GM21526 (cell line): ENCODE results near the gene LRRC59.
"Not testable (repeated sequence)": the region's sequence is repeated elsewhere in the genome, so short reads cannot be mapped to it uniquely, and the experiment has no call there.

ENCODE experiments used
- ATAC-seq: cut with Tn5 transposase; IDR thresholded peaks from one replicate; pipeline ENCODE4 v1.9.1; 2021; ENCODE audit warnings: moderate library complexity; ENCODE audit not compliant: unreplicated experiment, low FRiP score

Gene LRRC59

DNA sequence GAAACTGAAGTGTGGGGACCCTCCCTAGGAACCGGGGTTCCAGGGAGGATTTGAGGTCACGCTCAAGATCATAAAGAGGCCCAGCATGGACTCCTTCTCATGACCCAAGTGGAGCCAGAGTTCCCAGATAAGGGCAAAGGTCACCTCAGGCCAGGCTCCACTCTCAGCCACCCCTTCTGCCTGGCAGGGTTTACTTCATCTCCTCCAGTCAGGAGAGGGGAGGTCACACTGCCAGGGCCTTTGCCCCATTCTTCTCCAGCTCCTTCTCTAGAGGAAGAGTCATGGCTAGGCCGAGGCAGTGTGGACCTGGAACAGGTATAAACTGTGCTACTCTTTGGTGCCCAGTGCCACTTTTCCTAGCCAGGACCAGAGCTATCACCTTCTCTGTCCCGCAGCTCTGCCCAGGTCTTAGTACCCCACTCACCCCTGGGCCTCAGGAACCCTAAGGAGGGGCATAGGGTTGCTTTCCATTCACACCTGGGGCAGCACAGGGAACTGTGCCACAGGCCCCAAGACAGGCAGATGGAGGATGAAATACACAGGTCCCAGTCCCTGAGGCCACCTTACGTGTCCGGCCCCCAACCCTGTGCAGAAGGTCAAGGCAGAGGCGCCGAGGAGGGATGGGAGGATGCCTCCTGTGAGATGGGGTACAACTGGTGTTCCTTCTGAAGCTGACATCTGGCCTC, 27.8 kb upstream of the LRRC59 start:
- peak; percentile 7 for ATAC-seq

DNA sequence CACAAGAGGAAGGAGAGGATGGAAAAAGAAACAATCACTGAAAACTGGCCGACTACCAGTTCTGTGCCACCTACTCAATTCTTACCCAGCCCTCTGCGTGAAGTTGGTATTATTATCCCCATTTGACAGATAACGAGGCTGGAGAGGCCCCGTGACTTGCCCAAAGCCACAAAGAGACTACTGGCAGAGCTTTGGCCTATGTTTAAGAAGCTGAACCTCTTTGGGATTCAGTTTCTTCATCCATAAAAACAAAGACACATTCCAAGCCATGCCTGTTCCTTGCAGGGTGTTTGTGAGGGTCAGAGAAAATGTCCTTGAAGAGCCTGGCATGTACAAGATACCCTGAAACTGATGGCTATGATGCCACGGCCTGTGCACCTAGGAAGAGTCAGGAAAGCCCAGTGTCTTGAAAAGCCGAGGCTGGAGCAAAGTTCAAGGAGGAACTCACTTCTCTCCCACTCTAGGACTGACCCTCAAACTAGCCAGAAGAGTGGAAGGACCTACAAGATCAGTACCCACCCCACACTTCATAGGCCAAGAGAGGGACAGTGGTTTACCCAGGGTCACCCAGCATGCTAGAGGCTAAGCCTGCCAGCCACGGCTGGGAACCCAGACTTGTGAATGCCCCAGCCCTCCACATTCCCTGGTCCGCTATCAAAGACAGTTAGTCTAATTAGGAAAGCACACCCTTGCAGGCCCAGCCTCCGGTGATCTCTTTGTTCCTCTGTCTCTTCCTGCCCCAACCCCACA, 27.1 kb upstream of the LRRC59 start:
- no peak for ATAC-seq

DNA sequence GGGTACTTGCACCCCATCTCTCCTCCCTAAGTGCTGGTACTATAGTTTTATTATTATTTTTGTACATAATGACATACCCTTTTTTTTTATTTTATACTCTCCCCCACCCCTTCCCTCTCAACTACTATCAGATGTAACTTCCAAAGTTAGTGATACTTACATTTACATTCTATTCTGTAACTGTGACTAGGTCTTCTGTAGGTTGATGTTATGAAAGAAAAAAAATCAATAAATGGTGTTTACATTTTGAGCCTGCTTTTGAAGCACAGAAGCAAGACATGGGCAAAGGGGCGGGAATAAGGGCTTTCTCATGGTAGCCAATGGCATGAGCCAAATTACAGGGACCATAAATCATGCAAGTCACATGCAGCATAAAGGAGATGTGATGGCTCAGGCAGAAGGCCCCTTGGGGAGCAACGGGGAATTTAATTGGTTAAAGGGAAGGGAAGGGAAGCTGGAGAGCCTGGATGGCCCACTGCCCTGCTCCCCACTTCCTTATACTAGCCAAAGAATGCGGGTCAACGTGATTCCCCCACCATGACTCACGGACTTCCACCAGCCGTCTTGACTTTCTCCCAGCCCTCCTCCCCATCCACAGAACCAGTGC, 26.3 kb upstream of the LRRC59 start:
- ATAC-seq = no peak

DNA sequence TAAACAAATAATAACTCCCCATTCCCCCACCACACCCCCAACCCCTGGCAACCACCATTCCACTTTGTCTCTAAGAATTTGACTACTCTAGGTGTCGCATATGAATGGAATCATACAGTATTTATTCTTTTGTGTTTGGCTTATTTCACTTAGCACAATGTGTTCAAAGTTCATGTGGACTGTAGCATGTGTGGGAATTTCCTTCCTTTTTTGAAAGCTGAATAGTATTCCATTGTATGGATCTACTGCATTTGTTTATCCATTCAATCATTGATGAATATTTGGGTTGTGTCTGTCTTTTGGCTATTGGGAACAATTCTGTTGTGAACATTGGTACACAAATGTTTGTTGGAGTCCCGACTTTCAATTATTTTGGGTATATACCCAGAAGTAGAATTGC, 25.4 kb upstream of the LRRC59 start:
- ATAC-seq = no peak

DNA sequence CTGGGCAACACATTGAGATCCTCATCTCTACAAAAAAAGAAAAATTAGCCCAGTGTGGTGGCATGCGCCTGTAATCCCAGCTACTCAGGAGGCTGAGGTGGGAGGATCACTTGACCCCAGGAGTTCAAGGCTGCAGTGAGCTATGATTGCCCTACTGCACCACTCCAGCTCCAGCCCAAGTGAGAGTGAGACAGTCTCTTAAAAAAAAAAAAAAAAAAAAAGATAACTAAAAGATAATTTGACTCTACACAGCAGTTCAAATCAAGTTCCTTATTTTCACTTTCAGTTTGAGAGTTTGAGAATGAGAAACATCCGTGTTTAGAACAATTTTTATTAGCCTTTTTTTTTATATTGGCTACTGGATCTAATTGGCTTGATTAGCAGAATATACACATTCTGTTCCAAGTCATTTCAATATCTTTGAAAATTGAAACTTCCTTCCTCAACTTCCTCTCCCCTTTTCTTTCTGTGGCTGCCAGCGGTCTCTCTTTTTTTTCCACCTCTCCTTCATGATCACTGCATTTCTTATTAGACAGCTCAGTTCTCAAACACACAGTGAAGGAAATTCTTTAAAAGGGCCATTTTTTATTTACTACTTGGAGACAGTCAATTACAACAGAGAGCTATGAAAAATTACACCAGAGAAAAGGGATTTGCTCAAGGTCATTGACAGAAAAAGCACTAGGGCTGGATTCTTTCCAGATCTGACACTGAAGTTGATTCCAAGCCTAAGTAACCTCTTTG, 24.2 kb upstream of the LRRC59 start:
- no peak for ATAC-seq

DNA sequence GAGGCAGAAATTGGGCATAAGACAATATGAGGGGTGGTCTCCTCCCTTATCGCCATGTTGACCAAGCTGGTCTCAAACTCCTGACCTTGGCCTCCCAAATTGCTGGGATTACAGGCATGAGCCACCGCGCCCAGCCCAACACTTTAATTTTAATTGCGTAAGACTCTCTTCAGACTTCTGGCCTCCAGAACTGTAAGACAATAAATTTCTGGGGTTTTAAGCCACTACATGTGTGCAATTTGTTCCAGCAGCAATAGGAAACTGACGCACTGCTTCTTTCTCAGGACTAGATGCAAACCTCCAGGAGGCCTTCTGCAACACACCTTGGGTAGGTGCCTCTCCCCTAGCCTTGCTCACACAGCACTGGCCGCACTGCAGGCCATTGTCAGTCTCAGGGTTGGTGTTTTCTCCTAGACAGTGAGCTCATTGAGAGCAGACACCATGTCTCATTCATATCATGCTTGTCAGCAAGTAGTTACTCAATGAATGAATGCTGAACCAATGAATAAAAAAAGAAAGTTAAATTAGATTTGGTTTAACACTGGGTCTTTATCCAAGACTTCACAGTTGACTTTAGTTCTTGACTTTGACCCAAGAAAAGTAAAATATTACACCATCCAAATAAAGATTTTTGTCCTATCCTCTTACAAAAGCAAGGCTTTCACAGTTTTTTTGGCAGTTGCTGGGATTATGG, 23.2 kb upstream of the LRRC59 start:
- ATAC-seq = no peak

DNA sequence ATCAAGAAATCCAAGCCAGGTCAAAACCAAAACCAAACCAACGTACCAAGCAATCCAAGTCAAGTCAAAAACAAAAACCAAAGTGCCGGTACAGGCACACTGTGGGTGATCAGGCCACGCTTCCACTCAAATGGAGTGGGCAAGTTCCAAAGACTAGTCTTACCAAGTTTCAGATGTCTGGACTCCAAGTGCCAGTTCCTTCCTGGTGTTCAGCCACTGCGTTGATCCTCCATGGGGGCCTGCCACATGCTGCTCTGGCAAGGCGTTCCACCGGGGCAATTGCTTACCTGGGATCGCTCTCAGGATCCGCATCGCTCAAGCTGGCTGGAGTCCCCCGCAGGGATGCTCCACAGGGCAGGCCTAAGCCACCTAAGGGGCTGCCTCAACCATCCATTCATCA, 22.3 kb upstream of the LRRC59 start:
- not testable (repeated sequence) for ATAC-seq

DNA sequence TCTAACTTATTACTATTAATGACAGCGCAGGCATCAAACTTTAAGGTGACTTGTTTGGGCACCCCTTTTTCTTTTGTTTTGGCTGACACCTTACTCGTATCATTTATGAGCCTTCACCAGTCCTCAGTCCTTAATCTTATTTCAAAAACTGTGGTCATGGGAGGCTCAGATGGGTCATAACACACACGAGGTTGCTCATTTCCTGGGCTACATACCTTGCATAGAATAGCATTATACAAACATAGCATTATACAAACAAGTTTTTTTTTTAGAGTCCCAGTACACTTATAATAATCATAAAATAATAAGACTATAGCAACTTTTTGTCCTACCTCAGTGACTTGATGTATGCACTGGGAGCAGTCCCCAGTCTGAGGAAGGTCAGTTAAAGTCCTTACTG, 17.5 kb upstream of the LRRC59 start:
- ATAC-seq = no peak

DNA sequence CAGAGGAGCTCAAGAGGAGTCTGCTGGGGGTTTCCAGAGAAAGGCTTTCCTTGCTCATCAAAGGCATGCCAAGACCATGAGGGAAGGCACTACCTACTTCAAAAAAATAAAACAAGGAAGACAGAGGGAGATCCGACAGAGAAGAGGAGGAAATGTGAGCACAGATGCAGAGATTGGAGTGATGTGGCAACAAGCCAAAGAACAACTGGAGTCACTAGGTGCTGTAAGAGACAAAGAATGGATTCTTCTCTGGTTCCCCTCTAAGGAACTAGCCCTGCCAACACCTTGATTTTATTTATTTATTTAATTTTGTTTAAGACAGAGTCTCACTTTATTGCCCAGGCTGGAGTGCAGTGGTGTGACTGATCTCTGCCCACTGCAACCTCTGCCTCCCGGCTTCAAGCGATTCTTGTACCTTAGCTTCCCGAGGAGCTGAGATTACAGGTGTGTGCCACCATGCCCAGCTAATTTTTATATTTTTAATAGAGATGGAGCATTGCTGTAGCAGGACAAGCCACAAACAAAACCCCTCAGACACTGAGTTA, 14.9 kb upstream of the LRRC59 start:
- no peak for ATAC-seq

DNA sequence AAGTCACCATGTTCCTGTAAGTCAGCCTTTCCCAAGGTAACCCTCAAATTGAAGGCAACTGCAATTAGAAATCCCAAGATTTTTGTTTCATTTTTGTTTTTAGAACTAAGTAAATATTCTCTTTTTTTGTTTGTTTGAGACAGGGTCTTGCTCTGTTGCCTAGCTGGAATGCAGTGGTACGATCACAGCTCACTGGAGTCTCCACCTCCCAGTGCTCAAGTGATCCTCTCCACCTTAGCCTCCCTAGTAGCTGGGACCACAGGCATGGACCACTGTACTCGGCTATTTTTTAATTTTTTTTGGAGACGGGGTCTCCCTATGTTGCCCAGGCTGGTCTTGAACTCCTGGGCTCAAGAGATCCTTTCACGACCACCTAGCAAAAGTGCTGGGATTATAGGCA, 10.6 kb upstream of the LRRC59 start:
- ATAC-seq = no peak

DNA sequence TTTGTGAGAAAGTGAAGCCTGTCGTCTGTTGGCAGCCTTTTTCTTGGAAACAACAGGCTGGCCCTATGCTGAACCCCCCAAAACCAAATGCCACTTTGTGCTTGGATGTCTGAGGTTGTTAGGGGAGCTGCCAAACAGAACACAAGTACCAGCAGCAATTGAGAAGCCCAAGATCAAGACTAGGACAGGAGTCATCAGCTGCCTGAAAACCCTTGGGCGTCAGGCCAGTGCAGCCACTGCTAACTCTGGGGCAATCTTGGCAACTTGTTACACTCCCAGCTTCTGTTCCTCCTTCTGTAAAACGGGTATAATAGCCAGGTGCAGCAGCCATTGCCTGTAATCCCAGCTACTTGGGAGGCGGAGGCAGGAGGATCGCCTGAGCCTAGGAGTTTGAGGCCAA, 9.3 kb upstream of the LRRC59 start:
- no peak for ATAC-seq

DNA sequence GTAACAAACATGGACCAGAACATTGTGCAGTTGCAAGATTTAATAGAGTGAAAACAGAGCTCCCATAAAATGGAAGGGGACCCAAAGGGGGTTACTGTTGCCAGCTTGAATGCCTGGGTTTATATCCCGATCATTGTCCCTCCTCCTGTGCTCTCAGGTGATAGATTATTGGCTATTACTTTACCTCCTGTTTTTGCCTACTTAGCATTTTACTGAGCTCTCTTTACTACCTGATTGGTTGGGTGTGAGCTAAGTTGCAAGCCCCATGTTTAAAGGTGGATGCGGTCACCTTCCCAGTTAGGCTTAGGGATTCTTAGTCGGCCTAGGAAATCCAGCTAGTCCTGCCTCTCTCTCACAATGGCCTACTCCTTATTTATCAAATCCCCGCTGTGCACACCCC, 8.0 kb upstream of the LRRC59 start:
- ATAC-seq = not testable (repeated sequence)

DNA sequence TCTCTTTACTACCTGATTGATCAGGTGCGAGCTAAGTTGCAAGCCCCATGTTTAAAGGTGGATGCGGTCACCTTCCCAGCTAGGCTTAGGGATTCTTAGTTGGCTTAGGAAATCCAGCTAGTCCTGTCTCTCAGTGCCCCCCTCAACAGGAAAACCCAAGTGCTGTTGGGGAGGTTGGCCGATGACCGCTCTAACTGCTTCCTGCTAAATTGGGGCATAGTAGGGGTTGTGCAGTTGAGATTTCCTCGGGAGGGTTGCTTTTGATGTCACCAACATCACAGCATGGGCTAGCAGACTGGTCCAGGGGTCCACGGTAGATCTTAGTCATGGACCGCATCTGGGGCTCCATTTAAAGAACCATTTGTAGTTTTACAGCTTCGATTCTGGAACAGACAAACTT, 2.3 kb upstream of the LRRC59 start:
- not testable (repeated sequence) for ATAC-seq

DNA sequence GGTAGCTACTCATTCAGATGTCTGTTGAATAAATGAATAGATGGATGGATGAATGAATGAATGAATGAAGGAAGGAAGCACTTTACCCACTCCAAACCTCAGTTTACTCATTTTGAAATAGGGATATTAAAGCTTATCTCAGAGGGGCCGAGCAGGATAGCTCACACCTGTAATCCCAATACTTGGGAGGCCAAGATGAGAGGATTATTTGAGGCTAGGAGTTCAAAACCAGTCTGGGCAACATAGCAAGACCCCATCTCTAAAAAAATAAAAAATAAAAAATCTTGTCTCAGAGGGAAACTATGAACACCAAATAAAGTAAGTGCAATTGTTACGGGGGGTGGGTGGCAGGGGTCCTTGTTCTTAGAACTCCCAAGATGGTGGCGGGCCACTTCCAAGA, 1.3 kb upstream of the LRRC59 start:
- ATAC-seq = not testable (repeated sequence)

DNA sequence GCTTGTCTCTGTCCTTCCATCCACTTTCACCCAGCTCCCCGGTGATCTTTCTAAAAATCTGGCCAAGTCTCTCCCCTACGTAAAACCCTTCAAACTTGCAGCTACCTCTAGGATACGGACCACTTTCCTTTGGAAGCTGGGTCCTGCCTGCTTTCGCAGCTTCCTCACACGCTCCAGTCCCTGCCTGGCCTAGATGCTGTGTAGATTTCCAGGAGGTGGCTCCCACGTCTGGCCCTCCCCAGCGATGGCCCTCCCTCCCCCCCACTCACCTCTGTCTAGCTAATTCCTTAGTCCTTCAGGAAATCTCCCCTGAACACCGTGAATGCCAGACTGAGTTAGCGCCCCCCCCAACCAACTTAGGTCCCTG, 579 bp upstream of the LRRC59 start:
- ATAC-seq = no peak

DNA sequence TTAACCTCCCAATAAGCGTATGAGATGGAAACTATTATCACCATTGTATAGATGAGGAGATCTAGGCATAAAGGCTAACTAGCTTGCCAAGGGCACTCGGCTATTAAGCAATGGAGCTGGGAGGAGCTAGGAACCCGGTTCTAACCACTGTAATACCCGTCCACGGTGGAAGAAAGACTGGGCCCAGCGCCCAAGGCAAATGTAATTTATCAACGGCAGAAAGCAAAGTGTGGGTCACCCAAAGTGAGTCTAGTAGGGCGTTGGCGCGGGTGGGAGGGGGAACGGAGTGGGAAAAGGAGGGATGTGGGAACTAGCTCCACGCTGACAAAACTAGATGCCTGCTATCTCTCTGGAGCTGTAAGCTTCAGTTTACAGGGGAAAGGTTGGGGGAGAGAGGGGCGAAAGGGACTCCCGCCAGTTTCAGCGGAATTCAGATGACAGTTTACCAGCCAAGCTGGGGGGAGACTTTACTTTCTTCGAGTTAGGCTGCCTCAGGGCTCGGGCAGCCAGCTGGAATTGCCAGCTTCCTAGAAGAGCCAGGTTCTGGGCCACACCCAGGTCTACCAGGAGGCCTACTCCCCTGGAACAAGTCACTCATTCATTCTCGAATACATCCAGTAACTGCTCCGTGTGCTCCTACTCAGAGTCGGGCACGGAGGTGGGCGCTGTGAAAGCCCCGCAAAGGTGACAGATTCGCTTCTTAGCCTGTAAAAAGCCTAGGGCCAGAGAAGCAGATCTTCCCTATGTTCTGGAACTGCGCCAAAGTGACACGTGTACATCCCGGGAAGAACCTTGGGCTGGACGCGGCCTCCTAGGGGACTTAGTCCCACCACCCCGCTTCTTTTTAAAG, 837 bp downstream of the LRRC59 start:
- no peak for ATAC-seq

DNA sequence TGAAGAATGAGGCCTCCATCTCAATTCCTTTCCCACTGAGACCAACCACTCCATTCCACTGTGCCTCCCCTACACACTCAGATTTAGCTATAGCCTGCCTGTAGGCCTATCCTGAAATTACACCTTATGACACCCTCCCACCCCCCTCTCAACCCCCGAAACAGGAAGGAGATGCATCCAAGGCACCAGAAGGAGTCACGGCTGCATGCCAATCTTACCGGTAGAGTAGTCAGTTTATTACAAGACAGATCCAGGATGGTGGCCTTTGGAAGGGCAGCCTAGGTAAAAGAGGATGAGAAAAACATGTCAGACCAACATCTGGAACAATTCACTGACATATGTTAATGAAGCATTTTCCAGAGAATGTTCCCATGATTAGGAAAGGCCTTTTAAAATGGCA, 2.6 kb downstream of the LRRC59 start:
- no peak for ATAC-seq

DNA sequence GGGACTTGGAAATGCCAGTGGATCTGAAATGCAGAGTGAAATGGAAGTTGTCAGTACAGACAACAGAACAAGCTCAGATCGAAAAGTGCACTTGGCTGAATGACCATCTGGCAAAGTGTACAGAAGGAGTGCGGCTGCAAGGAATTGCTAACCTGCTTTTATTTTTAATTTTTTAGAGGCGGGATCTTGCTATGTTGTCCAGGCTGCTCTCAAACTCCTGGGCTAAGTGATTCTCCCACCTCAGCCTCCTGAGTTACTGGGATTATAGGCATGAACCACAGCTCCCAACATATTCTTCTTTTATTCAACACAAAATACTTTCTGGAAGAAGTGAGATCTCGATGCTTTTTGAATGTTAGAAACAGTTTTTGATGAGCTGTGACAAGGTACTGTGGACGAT, 3.6 kb downstream of the LRRC59 start:
- ATAC-seq = no peak

DNA sequence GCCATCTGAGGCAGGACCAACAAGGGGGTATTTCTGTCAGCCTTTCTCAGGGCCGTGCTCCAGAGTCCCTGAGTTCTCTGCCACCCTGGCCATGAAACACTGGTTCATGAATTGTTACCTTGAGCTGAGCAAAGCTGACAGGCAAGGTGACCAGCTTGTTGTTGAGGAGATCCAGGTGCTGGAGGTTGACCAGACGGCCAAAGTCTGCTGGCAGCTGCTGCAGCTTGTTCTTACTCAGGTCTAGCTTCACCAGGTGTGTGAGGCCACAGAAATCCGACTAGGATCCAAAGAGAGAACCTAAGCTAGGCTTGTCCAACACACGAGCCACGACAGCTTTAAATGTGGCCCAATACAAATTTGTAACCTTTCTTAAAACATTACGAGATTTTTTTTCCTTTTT, 4.7 kb downstream of the LRRC59 start:
- ATAC-seq = no peak

DNA sequence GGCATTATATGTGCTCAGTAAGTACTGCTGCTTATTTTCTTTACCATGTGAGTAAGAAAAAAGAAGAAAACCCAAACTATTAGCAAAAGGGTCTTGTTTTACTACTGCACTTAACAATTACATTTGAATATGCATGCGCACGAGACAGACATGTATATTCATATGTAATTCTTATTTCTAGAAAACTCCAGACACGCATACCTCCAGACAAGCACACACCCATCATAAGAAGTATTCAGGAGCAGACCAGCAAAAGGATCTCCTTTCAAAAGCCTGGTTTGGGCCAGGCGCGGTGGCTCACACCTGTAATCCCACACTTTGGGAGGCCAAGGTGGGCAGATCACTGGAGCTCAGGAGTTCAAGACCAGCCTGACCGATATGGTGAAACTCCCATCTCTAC, 7.8 kb downstream of the LRRC59 start:
- ATAC-seq = no peak
